Stomach (tissue), 4 donors: ENCODE measurements around the gene DAND5.

ENCODE experiments used
- POLR2A ChIP-seq, 4 donors: fragments of 450-650 bp; IDR thresholded peaks; one replicate each; pipeline ENCODE4 v1.6.1; 2016; ENCODE audit warnings: antibody characterized with exemption in 4 of 4, control low read depth in 2 of 4, mild to moderate bottlenecking in 1 of 4, moderate library complexity in 1 of 4
- POLR2AphosphoS5 ChIP-seq, 3 donors: sonication (generic); formaldehyde crosslinking; IDR thresholded peaks; one replicate each; pipeline ENCODE4 v1.6.1; 2016; ENCODE audit warnings: antibody characterized with exemption in 3 of 3
- TF ChIP-seq, protein P1 (sequence below), 7 experiments: fragments of 450-650 bp in 4 of 7; fragments of 200-600 bp in 3 of 7; sonication (generic) in 3 of 7; IDR thresholded peaks; one replicate each; pipeline ENCODE4 v1.5.1; 2016 to 2019; ENCODE audit warnings: antibody characterized with exemption in 7 of 7, control low read depth in 2 of 7, mild to moderate bottlenecking in 1 of 7

DNA sequence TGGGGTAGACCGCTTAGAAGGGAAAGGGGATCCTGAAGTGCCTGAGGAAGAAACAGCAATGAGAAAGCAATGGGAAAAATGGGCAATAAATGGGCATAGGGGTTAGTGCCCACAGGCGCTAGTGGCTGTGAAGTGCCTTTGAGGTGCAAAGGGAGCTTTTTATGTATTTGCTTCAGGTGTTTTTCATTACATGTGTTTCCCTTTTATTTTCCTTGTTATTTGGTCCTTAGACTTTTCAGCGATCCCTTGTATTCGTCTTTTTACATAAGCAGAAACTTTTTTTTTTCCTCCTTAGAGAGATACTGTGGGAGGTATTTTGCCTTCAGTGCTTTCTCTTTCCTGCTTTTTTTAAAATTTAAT is 45.5 kb downstream of the DAND5 start:
- TF ChIP-seq POLR2AphosphoS5 (IDR thresholded peaks at IDR 0.05) (no peak), POLR2A (IDR thresholded peaks at IDR 0.05) (no peak)
- TF ChIP-seq, protein P1, sequence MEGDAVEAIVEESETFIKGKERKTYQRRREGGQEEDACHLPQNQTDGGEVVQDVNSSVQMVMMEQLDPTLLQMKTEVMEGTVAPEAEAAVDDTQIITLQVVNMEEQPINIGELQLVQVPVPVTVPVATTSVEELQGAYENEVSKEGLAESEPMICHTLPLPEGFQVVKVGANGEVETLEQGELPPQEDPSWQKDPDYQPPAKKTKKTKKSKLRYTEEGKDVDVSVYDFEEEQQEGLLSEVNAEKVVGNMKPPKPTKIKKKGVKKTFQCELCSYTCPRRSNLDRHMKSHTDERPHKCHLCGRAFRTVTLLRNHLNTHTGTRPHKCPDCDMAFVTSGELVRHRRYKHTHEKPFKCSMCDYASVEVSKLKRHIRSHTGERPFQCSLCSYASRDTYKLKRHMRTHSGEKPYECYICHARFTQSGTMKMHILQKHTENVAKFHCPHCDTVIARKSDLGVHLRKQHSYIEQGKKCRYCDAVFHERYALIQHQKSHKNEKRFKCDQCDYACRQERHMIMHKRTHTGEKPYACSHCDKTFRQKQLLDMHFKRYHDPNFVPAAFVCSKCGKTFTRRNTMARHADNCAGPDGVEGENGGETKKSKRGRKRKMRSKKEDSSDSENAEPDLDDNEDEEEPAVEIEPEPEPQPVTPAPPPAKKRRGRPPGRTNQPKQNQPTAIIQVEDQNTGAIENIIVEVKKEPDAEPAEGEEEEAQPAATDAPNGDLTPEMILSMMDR (IDR thresholded peaks at IDR 0.05) = no peak
